Spleen (tissue), 7 donors: ENCODE measurements around the gene MYL9.

Experiments used
- CTCF ChIP-seq, 11 experiments: fragments of 200-600 bp in 7 of 11; fragments of 450-650 bp in 4 of 11; sonication (generic) in 4 of 11; IDR thresholded peaks in 8 of 11; conservative IDR thresholded peaks in 3 of 11; 1 replicate in 7 of 11; 2 replicates in 4 of 11; pipeline versions ENCODE4 v1.4.0 to v1.8.0; 2016 to 2021; ENCODE audit warnings: antibody characterized with exemption in 11 of 11, inconsistent platforms in 4 of 11, mild to moderate bottlenecking in 1 of 11
- POLR2A ChIP-seq, 3 donors: fragments of 450-650 bp; IDR thresholded peaks; one replicate each; pipeline ENCODE4 v1.5.1; 2017; ENCODE audit warnings: antibody characterized with exemption in 3 of 3, mild to moderate bottlenecking in 1 of 3
- POLR2AphosphoS5 ChIP-seq, 3 donors: sonication (generic); formaldehyde crosslinking; IDR thresholded peaks; one replicate each; pipeline ENCODE4 v1.5.1; 2017; ENCODE audit warnings: antibody characterized with exemption in 3 of 3
- donor health status: DM: no; HTN: no; CAD: no; lungs with moderate emphysema.
- donor health status: DM: no; HTN: no; CAD: no.
- donor health status: DM: no; HTN: no; CAD: no.

GRCh38 chr20:36538026-36538722, 3.1 kb upstream of the MYL9 start:
- TF ChIP-seq POLR2A (IDR thresholded peaks at IDR 0.05) (no peak), POLR2AphosphoS5 (IDR thresholded peaks at IDR 0.05) (no peak), CTCF (IDR thresholded peaks at IDR 0.05 in 8 of 11, conservative IDR thresholded peaks at IDR 0.05 in 3 of 11) (no peak)
